Stimulated activated memory B cell treated with anti-CD40 and anti-IgM and Interleukin-4, amounts not matched to agents 10 μg/mL and 1 μg/mL and 100 μg/mL, for 72 hours (primary cell): ENCODE measurements around the gene HAUS3.
A peak's percentile ranks its signal among the peaks of the same experiment; 100 is the strongest.
"Not testable (repeated sequence)": the region's sequence is repeated elsewhere in the genome, so short reads cannot be mapped to it uniquely, and the experiment has no call there.

Experiments
- ATAC-seq: fragments of 150-1000 bp; cut with Tn5 transposase; 2 replicates; pipeline ENCODE4 v1.10.0; 2021
- H3K27ac Mint-ChIP-seq: one replicate; pipeline ENCODE4 v1.8.0; 2022; ENCODE audit warnings: mild to moderate bottlenecking, mixed read lengths
- H3K27me3 Mint-ChIP-seq: one replicate; pipeline ENCODE4 v1.8.0; 2022; ENCODE audit warnings: mixed read lengths
- H3K36me3 Mint-ChIP-seq: one replicate; pipeline ENCODE4 v1.8.0; 2022; ENCODE audit warnings: mixed read lengths
- H3K4me1 Mint-ChIP-seq: one replicate; pipeline ENCODE4 v1.8.0; 2022; ENCODE audit warnings: mixed read lengths
- H3K4me3 Mint-ChIP-seq: one replicate; pipeline ENCODE4 v1.8.0; 2022; ENCODE audit warnings: mild to moderate bottlenecking, moderate library complexity, mixed read lengths
- H3K9me3 Mint-ChIP-seq: one replicate; pipeline ENCODE4 v1.8.0; 2022; ENCODE audit warnings: mixed read lengths

HAUS3 gene

DNA sequence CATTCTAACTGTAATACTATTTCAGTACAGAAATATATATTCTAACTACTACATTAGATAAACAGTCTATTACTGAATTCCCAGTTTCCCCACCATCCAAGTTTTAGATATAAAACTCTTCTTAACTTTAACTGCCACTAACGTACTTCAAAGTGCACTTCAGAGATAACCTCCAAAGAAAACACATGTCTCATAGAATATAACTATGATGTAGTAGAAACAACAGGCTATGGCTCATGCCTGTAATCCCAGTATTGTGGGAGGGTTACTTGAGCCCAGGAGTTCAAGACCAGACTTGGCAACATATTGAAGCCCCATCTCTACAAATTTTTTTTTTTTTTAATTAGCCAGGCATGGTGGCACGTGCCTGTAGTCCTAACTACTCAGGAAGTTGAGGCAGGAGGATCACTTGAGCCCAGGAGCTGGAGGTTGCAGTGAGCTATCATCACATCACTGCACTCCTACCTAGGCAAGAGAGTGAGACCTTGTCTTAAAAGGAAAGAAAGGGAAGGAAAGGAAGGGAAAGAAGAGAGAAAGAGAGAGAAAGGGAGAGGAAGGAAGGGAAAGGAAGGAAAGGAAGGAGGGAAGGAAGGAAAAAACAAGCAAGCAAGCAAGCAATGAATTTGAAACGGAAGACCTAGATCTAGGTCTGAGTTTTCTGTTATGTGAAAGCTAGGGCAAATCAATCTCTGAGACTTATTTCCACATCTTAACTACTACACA is 4.8 kb downstream of the HAUS3 start:
- H3K4me1 Mint-ChIP-seq, result peaks cover 50% of the 10 kb centered on the region

DNA sequence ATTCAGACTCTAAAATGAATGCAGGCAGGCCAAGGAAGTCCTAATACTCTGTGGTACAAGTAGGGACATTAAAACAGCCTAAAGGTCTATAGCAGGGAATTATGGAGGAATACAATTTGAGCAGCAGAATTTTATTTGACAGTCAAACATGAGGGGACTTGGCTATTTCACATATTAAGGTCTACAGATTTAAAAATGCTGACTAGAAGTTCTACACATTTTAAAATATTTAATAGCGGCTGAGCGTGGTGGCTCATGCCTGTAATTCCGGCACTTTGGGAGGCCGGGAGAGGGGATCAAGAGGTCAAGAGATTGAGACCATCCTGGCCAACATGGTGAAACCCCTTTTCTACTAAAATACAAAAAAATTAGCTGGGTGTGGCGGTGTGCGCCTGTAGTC is 10.8 kb downstream of the HAUS3 start:
- Mint-ChIP-seq H3K27me3 (no peaks in the 10 kb centered on the region), H3K4me1 (peaks cover 9% of the 10 kb centered on the region), H3K36me3 (peaks cover 35% of the 10 kb centered on the region), H3K9me3 (no peaks in the 10 kb centered on the region), H3K4me3 (no peak overlapping the region), H3K27ac (no peak overlapping the region)
- ATAC-seq, result no peak

More for the DNA sequence above, 4.8 kb downstream of the HAUS3 start:
- no peaks in the 10 kb centered on the region for H3K9me3 Mint-ChIP-seq
- no peaks in the 10 kb centered on the region for H3K27me3 Mint-ChIP-seq
- H3K36me3 Mint-ChIP-seq, result peaks cover 47% of the 10 kb centered on the region
- no peak for ATAC-seq
- H3K4me3 Mint-ChIP-seq, result no peak overlapping the region
- no peak overlapping the region for H3K27ac Mint-ChIP-seq

DNA sequence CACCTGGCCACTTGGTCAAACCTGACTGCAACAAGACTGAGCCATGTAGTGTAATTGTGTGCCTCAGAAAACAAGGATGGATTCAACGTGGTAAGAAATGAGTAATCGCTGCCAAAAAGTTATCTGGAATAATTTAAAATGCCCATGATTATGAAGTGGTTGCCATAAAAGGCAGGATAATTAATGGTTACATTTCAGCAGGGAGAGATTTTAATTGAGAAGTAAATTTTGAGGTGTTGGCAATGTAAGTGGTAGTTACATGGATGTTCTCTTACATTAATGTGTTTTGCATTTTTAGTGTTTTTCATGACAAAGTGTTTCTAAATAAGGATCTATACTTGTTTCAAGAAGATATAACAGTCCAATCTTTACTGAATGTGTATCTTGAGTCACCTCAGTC is 15.7 kb downstream of the HAUS3 start:
- no peak for ATAC-seq
- Mint-ChIP-seq H3K36me3 (peaks cover 6% of the 10 kb centered on the region), H3K27ac (no peak overlapping the region), H3K9me3 (no peaks in the 10 kb centered on the region), H3K4me1 (no peaks in the 10 kb centered on the region), H3K4me3 (no peak overlapping the region), H3K27me3 (no peaks in the 10 kb centered on the region)

DNA sequence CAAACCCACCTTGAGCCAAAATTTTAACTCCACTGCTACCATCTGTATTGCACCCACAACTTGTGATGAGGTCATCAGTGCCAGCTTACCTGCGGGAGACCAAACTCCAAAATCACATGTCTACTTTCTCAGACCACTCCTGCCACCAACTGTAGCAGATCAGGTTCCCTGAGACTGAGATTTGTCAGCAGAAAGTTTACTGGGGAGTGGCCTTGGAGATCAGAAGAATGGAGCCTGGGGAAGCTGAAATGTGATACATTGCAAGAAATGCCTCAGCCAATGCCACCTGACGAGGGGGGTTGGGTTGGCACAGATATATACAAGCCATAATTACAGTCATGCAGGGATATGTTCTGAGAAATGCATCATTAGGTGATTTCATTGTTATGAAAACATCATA is 19.1 kb downstream of the HAUS3 start:
- Mint-ChIP-seq H3K27ac (no peak overlapping the region), H3K36me3 (peaks cover 6% of the 10 kb centered on the region), H3K4me3 (no peak overlapping the region), H3K9me3 (no peaks in the 10 kb centered on the region), H3K27me3 (no peaks in the 10 kb centered on the region), H3K4me1 (peaks cover 9% of the 10 kb centered on the region)
- ATAC-seq, result no peak

DNA sequence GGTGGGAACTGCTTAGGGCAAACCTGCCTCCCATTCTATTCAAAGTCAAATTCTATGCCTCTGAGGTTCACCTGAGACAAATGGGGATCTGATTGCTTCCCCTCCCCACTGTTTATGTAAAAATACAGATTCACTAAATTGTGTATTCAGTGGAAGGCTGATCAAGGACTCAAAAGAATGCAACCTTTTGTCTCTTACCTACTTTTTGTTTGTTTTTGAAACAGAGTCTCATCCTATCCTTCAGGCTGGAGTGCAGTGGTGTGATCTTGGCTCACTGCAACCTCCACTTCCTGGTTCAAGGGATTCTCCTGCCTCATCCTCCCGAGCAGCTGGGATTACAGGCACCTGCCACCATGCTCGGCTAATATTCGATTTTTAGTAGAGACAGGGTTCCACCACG is 20.5 kb downstream of the HAUS3 start:
- not testable (repeated sequence) for ATAC-seq, H3K9me3 Mint-ChIP-seq, H3K36me3 Mint-ChIP-seq, H3K4me3 Mint-ChIP-seq, H3K4me1 Mint-ChIP-seq, H3K27ac Mint-ChIP-seq, H3K27me3 Mint-ChIP-seq

DNA sequence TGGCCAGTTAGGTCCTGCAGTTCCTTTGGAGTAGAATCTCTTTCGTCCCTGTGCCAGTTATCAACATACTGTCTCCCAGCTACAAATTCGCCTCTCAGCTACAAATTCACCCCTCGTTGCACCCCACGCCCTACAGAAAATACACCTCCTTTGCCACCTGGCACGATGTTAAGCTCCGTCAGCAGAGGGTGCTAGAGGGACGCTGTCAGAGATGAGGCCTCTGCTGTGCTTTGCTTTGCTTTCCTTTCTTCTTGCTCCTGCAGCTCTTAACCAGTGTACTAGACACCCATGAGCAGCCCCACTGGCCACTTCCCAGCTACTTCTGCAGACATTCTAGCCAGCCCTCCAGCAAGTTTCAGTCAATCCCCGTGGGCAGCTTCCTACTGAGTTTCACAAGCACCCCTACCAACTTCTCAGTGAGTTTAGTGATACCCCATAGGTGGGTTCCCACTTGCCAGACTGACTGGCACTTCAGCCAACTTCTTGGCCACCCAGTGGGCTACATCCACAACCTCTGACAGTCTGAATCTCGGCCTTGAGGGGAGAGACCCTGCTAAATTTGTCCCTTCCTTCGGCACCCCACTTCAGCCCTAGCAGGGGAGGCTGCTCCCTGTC is 21.8 kb downstream of the HAUS3 start:
- Mint-ChIP-seq H3K9me3 (no peaks in the 10 kb centered on the region), H3K4me3 (no peak overlapping the region)

DNA sequence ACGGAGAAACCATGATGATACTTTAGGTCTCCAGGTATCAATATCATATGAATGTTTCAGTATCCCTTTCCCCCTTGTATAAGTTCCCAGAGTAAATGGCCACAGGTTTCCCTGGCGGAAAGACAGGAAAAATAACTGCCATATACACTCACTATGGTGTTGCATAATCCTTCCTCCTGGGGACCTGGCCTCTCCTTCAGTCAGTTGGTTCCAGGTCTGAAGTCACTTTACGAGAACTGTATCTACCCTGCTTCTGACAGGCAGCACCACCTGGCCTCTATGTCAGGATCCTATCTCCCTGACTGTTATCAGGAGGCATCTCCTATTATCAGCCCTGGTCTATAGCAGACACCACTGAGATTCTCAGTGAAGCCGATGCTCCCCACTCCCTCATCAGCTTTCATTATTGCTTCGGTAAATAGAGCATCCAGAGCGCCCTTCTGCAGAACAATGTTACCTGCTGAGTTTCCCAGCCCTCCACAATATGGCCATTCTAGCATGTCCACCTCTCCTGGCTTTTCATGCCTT is 22.6 kb downstream of the HAUS3 start:
- ATAC-seq, result no peak
- Mint-ChIP-seq H3K27ac (no peak overlapping the region), H3K9me3 (no peaks in the 10 kb centered on the region), H3K36me3 (no peaks in the 10 kb centered on the region), H3K4me1 (peaks cover 9% of the 10 kb centered on the region), H3K4me3 (no peak overlapping the region), H3K27me3 (no peaks in the 10 kb centered on the region)

More for the DNA sequence above, 21.8 kb downstream of the HAUS3 start:
- ATAC-seq, result peak; percentile 84
- peaks cover 9% of the 10 kb centered on the region for H3K4me1 Mint-ChIP-seq
- no peaks in the 10 kb centered on the region for H3K27me3 Mint-ChIP-seq
- no peaks in the 10 kb centered on the region for H3K36me3 Mint-ChIP-seq
- no peak overlapping the region for H3K27ac Mint-ChIP-seq

DNA sequence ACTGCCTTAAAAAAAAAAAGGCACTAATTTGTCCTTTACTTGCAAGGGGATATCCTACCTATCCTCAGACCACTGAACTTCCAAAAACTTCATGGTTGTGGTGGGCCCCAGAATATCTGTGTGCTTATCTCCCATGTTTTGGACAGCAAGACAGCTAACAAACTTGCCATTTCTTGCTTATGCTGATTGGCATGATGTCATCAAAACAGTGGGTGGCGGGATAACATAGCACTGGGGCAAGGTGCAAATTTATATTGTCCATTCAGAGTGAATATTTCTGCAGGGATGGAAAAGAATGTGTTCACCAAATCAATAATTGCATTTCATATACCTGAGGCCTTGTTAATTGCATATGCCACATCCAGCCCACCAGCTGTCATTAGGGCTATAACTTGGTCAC is 23.5 kb downstream of the HAUS3 start:
- ATAC-seq, result no peak
- H3K27me3 Mint-ChIP-seq, result no peaks in the 10 kb centered on the region
- no peak overlapping the region for H3K4me3 Mint-ChIP-seq
- no peak overlapping the region for H3K27ac Mint-ChIP-seq
- no peaks in the 10 kb centered on the region for H3K36me3 Mint-ChIP-seq
- H3K9me3 Mint-ChIP-seq, result no peaks in the 10 kb centered on the region
- peaks cover 9% of the 10 kb centered on the region for H3K4me1 Mint-ChIP-seq

DNA sequence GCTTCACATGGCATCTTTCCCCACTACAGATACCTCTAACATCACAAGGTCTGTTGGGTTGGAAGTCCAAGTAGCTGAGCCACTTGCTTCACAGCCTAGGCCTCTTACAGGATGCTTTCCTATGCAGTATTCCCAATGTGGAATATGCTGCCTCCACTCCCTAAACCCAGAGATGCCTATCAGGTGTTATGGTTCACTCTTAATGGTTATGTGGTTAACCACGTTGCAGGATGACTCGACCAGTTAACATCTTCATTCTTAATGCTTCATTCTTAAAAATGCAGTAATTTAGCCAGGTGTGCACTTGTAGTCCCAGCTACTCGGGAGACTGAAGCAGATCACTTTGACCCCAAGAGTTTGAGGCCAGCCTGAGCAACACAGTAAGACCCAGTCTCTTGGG is 24.2 kb downstream of the HAUS3 start:
- Mint-ChIP-seq H3K36me3 (no peaks in the 10 kb centered on the region), H3K27me3 (no peaks in the 10 kb centered on the region), H3K4me1 (peaks cover 9% of the 10 kb centered on the region), H3K9me3 (no peaks in the 10 kb centered on the region), H3K4me3 (no peak overlapping the region), H3K27ac (no peak overlapping the region)
- ATAC-seq, result no peak

DNA sequence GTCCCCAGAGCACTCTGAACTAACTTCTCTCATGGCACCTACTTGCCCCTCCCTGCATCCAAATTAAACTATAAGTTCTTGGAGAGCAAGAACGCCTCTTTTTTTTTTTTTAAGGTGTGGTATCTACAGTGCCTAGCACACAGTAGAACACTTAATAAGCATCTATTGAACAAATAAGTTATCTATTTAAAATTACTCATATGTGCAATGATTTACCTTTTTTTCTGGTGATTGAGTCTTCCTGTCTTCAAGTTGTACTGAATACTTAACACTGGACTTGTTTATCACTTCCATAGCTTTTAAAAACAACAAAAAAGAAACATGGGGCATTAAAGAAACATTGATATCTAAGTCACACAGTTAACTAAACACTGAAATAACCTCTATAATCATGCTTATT is 29.1 kb downstream of the HAUS3 start:
- Mint-ChIP-seq H3K9me3 (no peaks in the 10 kb centered on the region), H3K27ac (no peak overlapping the region), H3K36me3 (no peaks in the 10 kb centered on the region), H3K4me3 (no peak overlapping the region), H3K27me3 (no peaks in the 10 kb centered on the region), H3K4me1 (no peaks in the 10 kb centered on the region)
- ATAC-seq, result no peak

DNA sequence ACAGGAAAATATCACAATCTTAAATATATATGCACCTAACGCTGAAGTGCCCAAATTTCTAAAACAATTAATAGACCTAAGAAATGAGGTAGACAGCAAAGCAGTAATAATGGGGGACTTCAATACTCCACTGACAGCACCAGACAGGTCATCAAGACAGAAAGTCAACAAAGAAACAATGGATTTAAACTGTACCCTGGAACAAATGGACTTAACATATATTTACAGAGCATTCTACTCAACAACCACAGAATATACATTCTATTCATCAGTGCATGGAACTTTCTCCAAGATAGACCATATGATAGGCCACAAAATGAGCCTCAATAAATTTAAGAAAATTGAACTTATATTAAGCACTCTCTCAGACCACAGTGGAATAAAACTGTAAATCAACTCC is 39.1 kb downstream of the HAUS3 start:
- H3K9me3 Mint-ChIP-seq, H3K4me1 Mint-ChIP-seq, H3K4me3 Mint-ChIP-seq, H3K27me3 Mint-ChIP-seq, H3K27ac Mint-ChIP-seq, ATAC-seq: not testable (repeated sequence)
- H3K36me3 Mint-ChIP-seq, result peaks cover 13% of the 10 kb centered on the region

DNA sequence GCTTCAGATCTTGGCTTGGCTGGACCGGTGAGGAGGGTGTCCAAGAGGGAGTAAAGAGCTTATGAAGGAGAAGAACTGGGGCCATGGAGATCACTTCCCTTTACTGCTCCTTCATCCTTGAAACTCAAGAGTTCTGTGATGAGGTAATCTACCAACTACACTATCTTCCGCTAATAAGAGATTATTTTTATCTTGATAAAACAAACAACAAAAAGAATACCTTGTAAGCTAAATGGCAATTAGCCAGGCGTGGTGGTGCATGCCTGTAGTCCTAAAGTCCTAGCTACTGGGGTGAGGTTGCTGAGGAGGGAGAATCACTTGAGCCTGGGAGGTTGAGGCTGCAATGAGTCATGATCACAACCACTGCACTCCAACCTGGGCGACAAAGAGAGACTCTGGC is 47.4 kb downstream of the HAUS3 start:
- H3K9me3 Mint-ChIP-seq, result no peaks in the 10 kb centered on the region
- peaks cover 28% of the 10 kb centered on the region for H3K36me3 Mint-ChIP-seq
- H3K4me1 Mint-ChIP-seq, result no peaks in the 10 kb centered on the region
- H3K4me3 Mint-ChIP-seq, result no peak overlapping the region
- no peaks in the 10 kb centered on the region for H3K27me3 Mint-ChIP-seq
- H3K27ac Mint-ChIP-seq, result no peak overlapping the region
- no peak for ATAC-seq

DNA sequence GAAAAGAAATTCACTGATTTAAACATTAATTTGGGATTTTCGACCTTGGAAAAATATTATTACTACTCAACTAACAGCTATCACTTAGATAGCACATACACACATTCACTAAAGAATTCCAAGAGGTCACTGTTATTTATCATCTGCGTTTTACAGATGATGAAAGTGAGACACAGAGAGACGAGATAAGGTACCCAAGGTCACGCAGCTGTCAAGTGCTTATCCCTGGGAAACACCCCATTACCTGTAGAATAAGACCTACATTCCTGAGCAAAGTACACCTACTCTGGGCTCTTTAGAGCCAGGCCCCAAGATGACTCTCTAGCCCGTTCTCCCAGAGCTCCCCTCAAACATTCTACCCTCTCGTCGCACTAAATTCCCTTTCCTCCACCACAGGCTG is 48.6 kb downstream of the HAUS3 start:
- Mint-ChIP-seq H3K4me1 (no peaks in the 10 kb centered on the region), H3K27ac (no peak overlapping the region), H3K27me3 (no peaks in the 10 kb centered on the region), H3K4me3 (no peak overlapping the region), H3K36me3 (peaks cover 28% of the 10 kb centered on the region), H3K9me3 (peaks cover 2% of the 10 kb centered on the region)
- no peak for ATAC-seq

DNA sequence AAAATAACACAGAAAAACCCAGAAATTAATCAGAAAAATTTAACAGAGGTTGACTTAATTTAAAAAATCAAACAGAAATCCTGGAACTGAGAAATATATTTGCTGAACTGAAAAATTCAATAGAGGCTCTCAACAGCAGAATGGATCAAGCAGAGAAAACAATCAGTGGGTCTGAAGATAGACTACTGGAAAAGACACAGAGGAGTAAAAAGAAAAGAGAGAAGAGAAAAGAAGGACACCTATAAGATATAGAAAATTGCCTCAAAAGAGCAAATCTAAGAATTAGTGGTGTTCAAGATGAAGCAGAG is 55.1 kb downstream of the HAUS3 start:
- no peak for ATAC-seq
- peaks cover 21% of the 10 kb centered on the region for H3K9me3 Mint-ChIP-seq
- peaks cover 55% of the 10 kb centered on the region for H3K36me3 Mint-ChIP-seq
- H3K4me1 Mint-ChIP-seq, result no peaks in the 10 kb centered on the region
- H3K27me3 Mint-ChIP-seq, result no peaks in the 10 kb centered on the region
- no peak overlapping the region for H3K4me3 Mint-ChIP-seq
- no peak overlapping the region for H3K27ac Mint-ChIP-seq

DNA sequence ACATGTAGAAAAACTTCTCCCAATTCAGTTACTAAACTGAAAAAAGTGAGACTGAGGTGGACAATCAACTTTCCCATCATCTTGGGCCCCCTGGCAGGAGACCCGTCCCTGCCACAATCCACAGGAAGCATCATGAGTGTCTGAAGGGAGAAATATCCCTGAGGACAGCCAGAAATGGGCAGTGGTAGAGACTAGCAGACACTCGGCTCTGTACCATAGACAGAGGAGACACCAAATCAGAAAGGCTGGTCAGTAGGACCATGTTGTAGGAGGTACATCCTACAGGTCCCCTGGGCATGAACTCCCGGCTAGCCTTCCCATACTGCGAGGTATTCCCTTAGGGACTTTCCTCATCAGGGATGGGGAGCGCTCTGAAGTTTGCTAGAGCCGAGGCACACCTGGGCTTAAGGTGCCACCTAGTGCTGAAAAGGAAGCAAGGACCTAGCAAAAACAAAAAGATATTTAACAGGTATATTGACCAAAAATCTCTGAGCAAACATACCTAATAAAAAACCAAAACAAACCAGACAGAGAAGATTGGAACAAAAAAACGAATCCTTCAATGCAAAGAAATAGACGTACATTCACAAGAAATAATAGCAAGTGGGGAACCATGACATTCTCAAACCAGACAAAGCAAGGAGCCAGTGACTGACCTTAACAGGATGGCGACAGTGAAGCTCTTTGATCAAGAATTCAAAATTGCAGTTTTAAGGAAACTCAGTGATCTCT is 55.6 kb downstream of the HAUS3 start:
- Mint-ChIP-seq H3K36me3 (peaks cover 54% of the 10 kb centered on the region), H3K27me3 (no peaks in the 10 kb centered on the region), H3K9me3 (peaks cover 21% of the 10 kb centered on the region), H3K4me1 (no peaks in the 10 kb centered on the region), H3K4me3 (no peak overlapping the region), H3K27ac (no peak overlapping the region)
- no peak for ATAC-seq

DNA sequence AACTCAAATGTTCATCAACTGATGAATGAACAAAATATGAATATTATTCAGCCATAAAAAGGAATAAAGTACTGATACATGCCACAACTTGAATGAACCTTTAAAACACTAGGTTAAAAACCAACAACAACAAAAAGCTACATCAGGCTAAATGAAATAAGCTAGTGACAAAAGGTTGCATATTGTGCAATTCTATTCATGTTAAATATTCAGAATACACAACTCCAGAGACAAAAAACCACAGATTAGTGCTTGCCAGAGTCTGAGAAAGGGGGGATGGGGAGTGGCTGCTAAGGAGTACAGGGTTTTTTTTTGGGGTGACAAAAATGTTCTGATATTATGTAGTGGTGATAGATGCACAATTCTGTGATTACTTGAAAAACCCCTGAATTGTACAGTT is 58.5 kb downstream of the HAUS3 start:
- Mint-ChIP-seq H3K4me3 (no peak overlapping the region), H3K4me1 (no peaks in the 10 kb centered on the region), H3K36me3 (peaks cover 55% of the 10 kb centered on the region), H3K9me3 (peaks cover 18% of the 10 kb centered on the region), H3K27ac (no peak overlapping the region), H3K27me3 (no peaks in the 10 kb centered on the region)
- no peak for ATAC-seq
